ENCODE measurements around the gene AKAP7. TPM values are rescaled to one million over a fixed set of nuclear protein-coding genes. Genes with fewer than 3 reads are reported as not detected.
A peak's percentile ranks its signal among the peaks of the same experiment; 100 is the strongest.

AKAP7 gene
- total RNA-seq, 1 experiment from 2014 or later, result 3.2 TPM

- no peak for DNase-seq (ENCODE audit: low spot score)
These were observed 867 bp upstream of the AKAP7 start for GRCh38 chr6:131134220-131134979.

- DNase-seq (ENCODE audit: low spot score), result no peak
These were observed 355 bp upstream of the AKAP7 start for GRCh38 chr6:131134980-131135243.

- DNase-seq (ENCODE audit: low spot score), result peak; percentile 5
These were observed 937 bp downstream of the AKAP7 start for GRCh38 chr6:131136021-131136786.

- DNase-seq (ENCODE audit: low spot score), result no peak
These were observed 4.3 kb downstream of the AKAP7 start for GRCh38 chr6:131139599-131139998.

- no peak for DNase-seq (ENCODE audit: low spot score)
These were observed 8.1 kb downstream of the AKAP7 start for GRCh38 chr6:131143319-131143718.

GRCh38 chr6:131146865-131147264, 11.6 kb downstream of the AKAP7 start:
- DNase-seq (ENCODE audit: low spot score), result no peak

DNA sequence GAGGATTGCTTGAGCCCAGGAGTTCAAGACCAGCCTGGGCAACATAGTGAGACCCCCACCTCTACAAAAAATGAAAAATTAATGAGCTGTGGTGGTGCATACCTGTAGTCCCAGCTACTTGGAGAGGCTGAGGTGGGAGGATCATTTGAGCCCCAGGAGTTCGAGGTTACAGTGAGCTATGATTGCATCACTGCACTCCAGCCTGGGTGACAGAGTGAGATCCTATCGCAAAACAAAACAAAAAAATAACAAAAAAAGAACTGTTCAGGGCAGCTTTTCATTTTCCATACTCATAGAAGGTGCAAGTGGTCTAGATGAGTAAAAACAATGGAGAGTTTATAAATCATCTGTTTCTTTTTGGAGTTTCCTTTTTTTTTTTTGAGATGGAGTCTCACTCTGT, 21.1 kb downstream of the AKAP7 start:
- DNase-seq (ENCODE audit: low spot score), result no peak

- peak; percentile 53 for DNase-seq (ENCODE audit: low spot score)
These were observed 24.3 kb downstream of the AKAP7 start for GRCh38 chr6:131159578-131159977.

DNA sequence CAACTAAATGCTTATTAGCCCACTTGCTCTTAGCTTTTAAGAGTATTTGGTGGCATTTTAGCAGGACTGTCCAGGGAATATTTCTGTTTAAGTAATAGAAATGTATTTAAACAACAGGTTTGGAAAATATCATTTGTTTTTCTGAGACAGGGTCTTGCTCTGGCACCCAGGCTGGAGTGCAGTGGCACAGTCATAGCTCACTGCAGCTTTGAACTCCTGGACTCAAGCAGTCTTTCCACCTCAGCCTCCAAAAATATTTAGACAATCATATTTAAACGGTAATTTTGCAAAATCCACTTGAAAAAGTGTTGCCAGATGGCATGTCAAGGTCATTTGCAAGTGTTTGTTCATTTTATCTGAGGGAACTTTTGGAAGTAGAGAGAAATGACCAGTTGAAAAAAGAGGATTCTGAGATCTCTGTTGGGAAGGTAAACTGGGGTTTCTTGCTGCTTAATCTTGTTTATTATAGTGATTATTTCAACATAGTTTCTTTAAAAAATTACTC, 25.0 kb downstream of the AKAP7 start:
- DNase-seq (ENCODE audit: low spot score), result no peak

DNA sequence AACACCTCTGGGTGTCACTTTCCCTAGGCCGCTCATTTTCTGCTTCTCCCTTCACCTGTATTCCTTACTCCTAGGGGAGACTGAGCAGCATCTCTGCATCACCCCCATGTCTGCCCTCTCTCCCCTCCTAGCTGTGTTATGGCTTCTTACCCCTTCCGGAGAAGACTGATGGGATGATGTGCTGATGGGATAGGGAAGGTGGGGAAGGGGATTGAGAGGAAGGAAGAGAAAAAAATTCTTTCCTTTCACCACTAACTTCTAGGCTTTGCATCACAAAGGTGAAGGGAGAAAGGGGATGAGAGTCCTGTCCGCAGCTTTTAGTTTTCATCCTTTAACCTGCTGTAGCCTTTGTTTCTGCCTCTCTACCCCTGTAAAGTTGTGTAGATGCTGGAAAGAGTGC, 26.7 kb downstream of the AKAP7 start:
- DNase-seq (ENCODE audit: low spot score), result no peak

DNA sequence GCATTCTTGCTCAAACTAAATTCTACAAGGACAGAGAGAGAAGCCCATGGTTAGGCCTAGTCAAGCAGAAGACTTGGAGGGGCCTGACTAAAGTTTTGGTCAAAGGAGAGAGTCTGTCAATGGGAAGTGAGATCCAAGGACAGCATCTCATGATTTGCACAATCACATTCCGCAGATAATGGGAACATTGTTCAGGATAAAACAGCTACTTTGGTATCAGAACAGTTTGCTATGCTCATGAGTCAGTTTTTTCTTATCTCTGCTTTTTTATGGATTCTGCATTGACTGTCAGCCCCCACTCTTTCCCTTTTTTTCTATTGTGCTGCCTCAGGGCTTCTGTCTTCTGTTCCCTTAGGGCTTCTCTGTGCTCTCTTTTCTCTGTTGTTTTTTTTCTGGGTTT, 28.6 kb downstream of the AKAP7 start:
- no peak for DNase-seq (ENCODE audit: low spot score)

- no peak for DNase-seq (ENCODE audit: low spot score)
These were observed 29.2 kb downstream of the AKAP7 start for GRCh38 chr6:131164506-131164905.

- no peak for DNase-seq (ENCODE audit: low spot score)
These were observed 32.5 kb downstream of the AKAP7 start for GRCh38 chr6:131167773-131168172.

DNA sequence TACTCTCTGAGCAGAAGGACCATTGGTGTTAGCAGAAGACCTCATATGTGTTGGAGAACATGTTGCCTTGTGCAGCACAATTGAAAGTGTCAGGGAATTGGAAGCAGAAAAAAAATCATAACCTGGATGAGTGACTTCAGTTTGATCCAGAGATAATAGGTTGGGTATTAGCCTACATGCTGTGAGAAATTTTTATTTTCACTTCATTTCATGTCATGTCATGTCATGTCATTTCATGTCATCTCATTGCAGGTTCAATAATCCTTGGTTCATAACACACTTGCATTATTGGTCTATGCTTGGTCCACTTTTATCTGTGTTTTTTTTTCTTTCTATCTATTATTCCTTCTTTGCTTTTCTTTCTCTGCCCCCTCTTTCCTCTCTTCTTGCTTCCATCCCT, 34.3 kb downstream of the AKAP7 start:
- no peak for DNase-seq (ENCODE audit: low spot score)

DNA sequence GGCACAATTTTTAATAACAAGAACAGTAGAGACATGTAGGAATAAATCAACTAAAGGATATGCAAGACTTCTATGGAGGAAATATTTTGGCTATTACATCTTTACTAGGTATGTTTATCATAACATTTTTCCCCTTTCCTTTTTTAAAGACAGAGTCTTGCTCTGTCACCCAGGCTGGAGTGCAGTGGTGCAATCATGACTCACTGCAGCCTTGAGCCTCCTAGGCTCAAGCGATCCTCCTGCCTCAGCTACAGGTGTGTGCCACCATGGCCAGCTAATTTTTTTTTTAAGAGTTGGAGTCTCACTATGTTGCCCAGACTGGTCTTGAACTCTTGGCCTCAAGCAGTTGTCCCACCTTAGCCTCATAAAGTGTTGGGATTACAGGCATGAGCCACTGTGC, 37.0 kb downstream of the AKAP7 start:
- no peak for DNase-seq (ENCODE audit: low spot score)

- DNase-seq (ENCODE audit: low spot score), result no peak
These were observed 38.4 kb downstream of the AKAP7 start for GRCh38 chr6:131173680-131174079.

DNA sequence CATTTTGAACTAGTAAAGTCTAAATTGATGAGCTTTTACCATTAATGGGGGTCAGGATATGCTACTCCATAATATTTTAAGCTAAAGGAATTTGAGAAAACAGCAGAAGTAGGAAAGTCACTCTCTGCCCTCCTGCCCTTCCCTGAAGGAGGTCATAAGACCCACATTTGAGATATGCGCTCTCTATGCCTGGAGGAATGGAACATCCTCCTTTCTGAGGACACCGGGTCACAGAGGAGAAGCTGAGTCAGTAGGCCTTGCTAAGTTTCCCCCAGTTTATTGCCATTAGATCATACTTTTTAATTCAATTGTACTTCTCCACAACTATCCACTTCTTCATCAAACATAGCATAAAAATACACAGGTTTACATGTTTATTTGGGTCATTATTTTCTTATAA, 40.3 kb downstream of the AKAP7 start:
- no peak for DNase-seq (ENCODE audit: low spot score)

- DNase-seq (ENCODE audit: low spot score), result no peak
These were observed 42.7 kb downstream of the AKAP7 start for GRCh38 chr6:131177996-131178395.

DNA sequence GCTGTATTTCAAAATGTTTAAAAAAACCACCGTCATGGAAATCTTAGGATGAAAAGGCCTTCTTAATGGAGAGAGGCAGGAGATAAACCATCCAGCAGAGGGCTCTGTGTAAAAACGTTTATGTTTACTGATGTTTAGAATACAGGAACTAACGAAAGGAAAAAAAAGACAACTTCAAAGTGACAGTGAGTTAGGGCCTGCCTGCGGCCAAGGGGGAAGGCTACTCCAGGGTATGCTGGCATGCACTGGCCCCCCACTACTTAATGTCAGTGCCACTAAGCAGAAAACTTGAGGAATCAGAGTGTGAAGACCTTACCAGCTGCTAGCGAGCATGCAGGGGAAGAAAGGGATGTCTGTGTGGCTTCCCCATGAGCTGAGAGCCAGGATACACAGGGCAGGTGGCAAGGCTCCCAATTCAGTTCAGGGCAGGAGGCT, 47.7 kb downstream of the AKAP7 start:
- DNase-seq (ENCODE audit: low spot score), result peak; percentile 16

DNA sequence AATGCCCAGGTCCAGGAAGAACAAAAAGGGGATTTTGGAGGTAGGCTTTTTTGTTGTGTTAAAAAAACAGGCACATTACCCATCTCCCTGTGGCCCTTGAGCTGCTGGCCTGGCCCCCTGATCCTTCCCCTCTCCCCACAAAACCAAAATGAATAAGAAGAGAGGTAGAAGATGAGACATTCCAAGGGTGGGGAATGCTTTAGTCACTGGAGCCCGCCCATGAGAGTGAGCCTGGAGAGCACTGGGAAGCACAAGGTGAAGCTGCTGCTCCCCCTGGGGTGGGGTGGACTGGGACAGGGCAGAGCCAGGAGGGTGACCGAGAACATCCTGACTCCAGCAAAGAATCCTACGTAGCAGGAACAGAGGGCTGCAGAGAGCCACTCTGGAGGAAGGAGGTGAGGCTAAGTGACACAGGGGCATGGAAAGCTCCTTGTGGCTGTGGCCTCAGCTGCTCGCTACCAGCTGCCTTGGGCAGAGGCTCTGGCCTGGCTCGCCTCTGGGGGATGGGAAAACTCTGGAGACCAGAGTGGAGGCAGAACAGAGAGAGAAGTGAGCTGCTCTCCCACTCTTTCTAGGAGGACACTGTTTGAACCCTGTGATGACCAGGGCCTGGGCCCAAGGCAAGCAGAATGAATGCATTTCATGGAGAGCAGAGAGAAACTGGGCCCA, 48.3 kb downstream of the AKAP7 start:
- DNase-seq (ENCODE audit: low spot score), result no peak

DNA sequence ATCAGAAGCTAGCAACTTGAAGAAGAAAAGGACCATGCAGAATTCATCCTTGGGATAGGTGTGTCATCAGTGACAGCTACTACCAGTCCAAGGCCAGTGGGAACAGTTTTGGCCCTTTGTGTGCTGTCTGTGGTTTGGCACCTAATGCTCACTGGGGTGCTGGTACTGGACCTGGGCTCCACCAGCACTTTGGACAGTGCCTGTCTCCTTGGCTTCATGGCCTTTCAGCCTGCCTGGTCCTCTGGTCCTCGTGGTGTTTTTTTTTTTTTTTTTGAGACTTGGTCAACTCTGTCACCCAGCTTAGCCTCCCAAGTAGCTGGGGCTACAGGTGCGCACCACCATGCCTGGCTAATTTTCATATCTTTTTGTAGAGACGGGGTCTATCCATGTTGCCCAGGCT, 56.3 kb downstream of the AKAP7 start:
- DNase-seq (ENCODE audit: low spot score), result no peak

- no peak for DNase-seq (ENCODE audit: low spot score)
These were observed 62.4 kb downstream of the AKAP7 start for GRCh38 chr6:131197716-131198115.

Measured in H4 (cell line).